ENCODE measurements around the gene UQCR11.

DNA sequence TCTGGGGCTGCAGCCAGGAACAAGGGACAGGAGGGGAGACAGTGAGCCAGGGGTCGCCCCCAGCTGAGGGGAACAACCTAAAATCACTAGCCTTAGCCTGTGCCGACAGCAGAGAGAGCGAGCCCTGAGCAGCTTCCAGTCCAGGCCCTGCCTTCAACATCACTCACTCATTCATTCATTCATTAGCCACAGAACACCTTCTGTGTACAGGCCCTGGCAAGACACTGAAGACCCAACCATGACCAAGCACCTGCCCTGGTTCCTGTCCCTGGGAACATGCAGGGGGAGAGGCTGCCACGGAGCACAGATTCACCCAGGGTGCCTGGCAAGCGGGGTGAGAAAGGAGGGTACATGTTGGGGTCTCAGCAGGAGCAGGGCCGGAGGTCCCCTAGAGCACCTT is 42.0 kb downstream of the UQCR11 start:
- no peak for TF ChIP-seq EP300 (IDR thresholded peaks at IDR 0.05; ENCODE audit: borderline replicate concordance in 1 of 2, low read depth in 2 of 2, low read length in 2 of 2)
- TF ChIP-seq, protein P1, sequence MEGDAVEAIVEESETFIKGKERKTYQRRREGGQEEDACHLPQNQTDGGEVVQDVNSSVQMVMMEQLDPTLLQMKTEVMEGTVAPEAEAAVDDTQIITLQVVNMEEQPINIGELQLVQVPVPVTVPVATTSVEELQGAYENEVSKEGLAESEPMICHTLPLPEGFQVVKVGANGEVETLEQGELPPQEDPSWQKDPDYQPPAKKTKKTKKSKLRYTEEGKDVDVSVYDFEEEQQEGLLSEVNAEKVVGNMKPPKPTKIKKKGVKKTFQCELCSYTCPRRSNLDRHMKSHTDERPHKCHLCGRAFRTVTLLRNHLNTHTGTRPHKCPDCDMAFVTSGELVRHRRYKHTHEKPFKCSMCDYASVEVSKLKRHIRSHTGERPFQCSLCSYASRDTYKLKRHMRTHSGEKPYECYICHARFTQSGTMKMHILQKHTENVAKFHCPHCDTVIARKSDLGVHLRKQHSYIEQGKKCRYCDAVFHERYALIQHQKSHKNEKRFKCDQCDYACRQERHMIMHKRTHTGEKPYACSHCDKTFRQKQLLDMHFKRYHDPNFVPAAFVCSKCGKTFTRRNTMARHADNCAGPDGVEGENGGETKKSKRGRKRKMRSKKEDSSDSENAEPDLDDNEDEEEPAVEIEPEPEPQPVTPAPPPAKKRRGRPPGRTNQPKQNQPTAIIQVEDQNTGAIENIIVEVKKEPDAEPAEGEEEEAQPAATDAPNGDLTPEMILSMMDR (IDR thresholded peaks at IDR 0.05; ENCODE audit: control extremely low read depth in 1 of 3, insufficient read depth in 1 of 3, low read depth in 1 of 3, low read length in 3 of 3), result no peak
- no peak for TF ChIP-seq NANOG (IDR thresholded peaks at IDR 0.05; ENCODE audit: insufficient read depth, low read depth, low read length, poor library complexity, severe bottlenecking)
- TF ChIP-seq TAF1 (IDR thresholded peaks at IDR 0.05; ENCODE audit: low read depth, low read length), result no peak
- TF ChIP-seq, protein P2, sequence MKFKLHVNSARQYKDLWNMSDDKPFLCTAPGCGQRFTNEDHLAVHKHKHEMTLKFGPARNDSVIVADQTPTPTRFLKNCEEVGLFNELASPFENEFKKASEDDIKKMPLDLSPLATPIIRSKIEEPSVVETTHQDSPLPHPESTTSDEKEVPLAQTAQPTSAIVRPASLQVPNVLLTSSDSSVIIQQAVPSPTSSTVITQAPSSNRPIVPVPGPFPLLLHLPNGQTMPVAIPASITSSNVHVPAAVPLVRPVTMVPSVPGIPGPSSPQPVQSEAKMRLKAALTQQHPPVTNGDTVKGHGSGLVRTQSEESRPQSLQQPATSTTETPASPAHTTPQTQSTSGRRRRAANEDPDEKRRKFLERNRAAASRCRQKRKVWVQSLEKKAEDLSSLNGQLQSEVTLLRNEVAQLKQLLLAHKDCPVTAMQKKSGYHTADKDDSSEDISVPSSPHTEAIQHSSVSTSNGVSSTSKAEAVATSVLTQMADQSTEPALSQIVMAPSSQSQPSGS (IDR thresholded peaks at IDR 0.05; ENCODE audit: low read length), result no peak
- no peak for TF ChIP-seq POU5F1 (IDR thresholded peaks at IDR 0.05; ENCODE audit: low read depth, low read length)
- no peak for TF ChIP-seq POLR2A (IDR thresholded peaks at IDR 0.05; ENCODE audit: control extremely low read depth in 1 of 2, low read depth in 2 of 2, low read length in 2 of 2)
- TF ChIP-seq POLR2AphosphoS5 (IDR thresholded peaks at IDR 0.05; ENCODE audit: low read depth, low read length), result no peak; the same call in 1 of the 2 replicates
- no peak for TF ChIP-seq RXRA (IDR thresholded peaks at IDR 0.05; ENCODE audit: insufficient read depth, low read depth, low read length)
